HCT116 (cell line): ENCODE results near the gene FBXO17. TPM values are rescaled to one million over a fixed set of nuclear protein-coding genes. Genes with fewer than 3 reads are reported as not detected.

Source experiments
- ATAC-seq: fragments of 200-7000 bp; cut with Tn5 transposase; 2 replicates; pipeline ENCODE4 v1.9.1; 2020; ENCODE audit warnings: mild to moderate bottlenecking, moderate library complexity
- BruUV-seq: library from RNA; stranded (reverse); fragments of 400-500 nt; replicated peaks from 2 replicates; lab custom pipeline; 2021; lab: Mats Ljungman, UMichigan
- CTCF ChIA-PET: fragments of 300-600 bp; sonication (Branson Sonifier 250); formaldehyde crosslinking; loops from one replicate; lab custom pipeline; 2021; ENCODE audit warnings: antibody characterized with exemption; lab: Charles Lee
- POLR2A ChIA-PET: fragments of 300-600, 350-600 bp; sonication (Branson Sonifier 250); formaldehyde crosslinking; loops from one replicate; lab custom pipeline; 2021; ENCODE audit warnings: antibody characterized with exemption; lab: Charles Lee
- RAD21 ChIA-PET, 2 experiments: fragments of 300-600 bp; sonication (Branson Sonifier 250); formaldehyde crosslinking; loops; one replicate each; lab custom pipeline; 2023; ENCODE audit warnings: low total read pairs in 2 of 2; ENCODE audit not compliant: uncharacterized antibody in 2 of 2, unreplicated experiment in 2 of 2, low non-redundant PET in 1 of 2; lab: Charles Lee
- DNase-seq: peaks from one replicate; pipeline ENCODE4 v3.0.0-alpha.2; 2010; ENCODE audit warnings: low read depth, low spot score
- H2AFZ ChIP-seq: fragments of 200-600 bp; shearing (Covaris generic), sonication (generic); 2 replicates; pipeline ENCODE4 v1.6.1; 2017; ENCODE audit warnings: low read depth, mixed run types, mixed read lengths, antibody characterized with exemption, low read length; ENCODE audit not compliant: poor library complexity, severe bottlenecking
- H3K27ac ChIP-seq: 2 replicates; pipeline ENCODE4 v1.5.1; 2012; ENCODE audit warnings: low read depth, low read length
- H3K27me3 ChIP-seq: fragments of 200-600 bp; sonication (generic); 2 replicates; pipeline ENCODE4 v1.6.1; 2016; ENCODE audit warnings: mixed run types, low read length, mixed read lengths; ENCODE audit not compliant: insufficient read depth
- H3K36me3 ChIP-seq, 2 experiments: fragments of 200-500 bp in 1 of 2; fragments of 200-600 bp in 1 of 2; sonication (Bioruptor generic) in 1 of 2; sonication (generic) in 1 of 2; 2 replicates each; pipeline versions ENCODE4 v1.5.1 to v1.6.1; 2014 to 2016; ENCODE audit warnings: low read length in 2 of 2, inconsistent platforms in 1 of 2, mixed read lengths in 1 of 2, mixed run types in 1 of 2; ENCODE audit not compliant: insufficient read depth in 2 of 2, control insufficient read depth in 1 of 2
- H3K4me1 ChIP-seq, 2 experiments: fragments of 200-600 bp in 1 of 2; sonication (generic) in 1 of 2; 2 replicates each; pipeline versions ENCODE4 v1.5.1 to v1.6.1; 2012 to 2017; ENCODE audit warnings: low read length in 2 of 2, inconsistent platforms in 1 of 2, mild to moderate bottlenecking in 1 of 2, mixed read lengths in 1 of 2, mixed run types in 1 of 2, moderate library complexity in 1 of 2; ENCODE audit not compliant: insufficient read depth in 2 of 2, control insufficient read depth in 1 of 2
- H3K4me2 ChIP-seq: fragments of 200-600 bp; sonication (generic); 2 replicates; pipeline ENCODE4 v1.6.1; 2017; ENCODE audit warnings: mixed run types, low read length, mixed read lengths
- H3K4me3 ChIP-seq, 2 experiments: fragments of 200-600 bp in 1 of 2; sonication (generic) in 1 of 2; replicated peaks in 1 of 2; 2 replicates each; pipeline ENCODE4 v1.5.1; 2011 to 2016; ENCODE audit warnings: low read length in 2 of 2, control low read depth in 1 of 2, low read depth in 1 of 2, mild to moderate bottlenecking in 1 of 2, mixed read lengths in 1 of 2, mixed run types in 1 of 2
- H3K79me2 ChIP-seq: fragments of 200-600 bp; sonication (generic); 2 replicates; pipeline ENCODE4 v1.6.1; 2017; ENCODE audit warnings: mild to moderate bottlenecking, mixed run types, low read length, moderate library complexity, mixed read lengths; ENCODE audit not compliant: insufficient read depth
- H3K9ac ChIP-seq: fragments of 200-600 bp; sonication (generic); 2 replicates; pipeline ENCODE4 v1.6.1; 2016; ENCODE audit warnings: low read length, mixed read lengths
- H3K9me2 ChIP-seq: fragments of 200-600 bp; sonication (generic), shearing (Covaris generic); 2 replicates; pipeline ENCODE4 v1.6.1; 2017; ENCODE audit warnings: mixed run types, mild to moderate bottlenecking, moderate library complexity; ENCODE audit not compliant: insufficient read depth
- H3K9me3 ChIP-seq, 2 experiments: fragments of 200-500 bp in 1 of 2; fragments of 200-600 bp in 1 of 2; sonication (Bioruptor generic) in 1 of 2; sonication (generic) in 1 of 2; 2 replicates each; pipeline ENCODE4 v1.6.1; 2014 to 2017; ENCODE audit warnings: low read length in 2 of 2, mixed read lengths in 2 of 2, inconsistent platforms in 1 of 2, low read depth in 1 of 2, mild to moderate bottlenecking in 1 of 2, mixed run types in 1 of 2, moderate library complexity in 1 of 2; ENCODE audit not compliant: control insufficient read depth in 1 of 2, insufficient read depth in 1 of 2
- H4K20me1 ChIP-seq: fragments of 200-600 bp; sonication (generic), shearing (Covaris generic); 2 replicates; pipeline ENCODE4 v1.6.1; 2017; ENCODE audit warnings: mixed run types, mild to moderate bottlenecking, moderate library complexity; ENCODE audit not compliant: insufficient read depth
- ATF3 ChIP-seq: IDR thresholded peaks from 2 replicates; pipeline ENCODE4 v1.6.1; 2012
- CEBPB ChIP-seq: IDR thresholded peaks from 2 replicates; pipeline ENCODE4 v1.6.1; 2012; ENCODE audit warnings: low read depth
- EGR1 ChIP-seq: IDR thresholded peaks from 2 replicates; pipeline ENCODE4 v1.6.1; 2012; ENCODE audit warnings: low read depth
- ELF1 ChIP-seq: IDR thresholded peaks from 2 replicates; pipeline ENCODE4 v1.6.1; 2012; ENCODE audit warnings: low read depth, borderline replicate concordance
- EZH2phosphoT487 ChIP-seq: fragments of 200-600 bp; IDR thresholded peaks from 2 replicates; pipeline ENCODE4 v1.6.1; 2018; ENCODE audit warnings: antibody characterized with exemption, borderline replicate concordance
- FOSL1 ChIP-seq: IDR thresholded peaks from 2 replicates; pipeline ENCODE4 v1.6.1; 2012; ENCODE audit warnings: low read depth
- JUND ChIP-seq: IDR thresholded peaks from 2 replicates; pipeline ENCODE4 v1.6.1; 2012
- POLR2AphosphoS5 ChIP-seq: IDR thresholded peaks from 2 replicates; pipeline ENCODE4 v1.6.1; 2011; ENCODE audit warnings: mild to moderate bottlenecking, low read depth, low read length, moderate library complexity
- RAD21 ChIP-seq: IDR thresholded peaks from 2 replicates; pipeline ENCODE4 v1.6.1; 2012; ENCODE audit warnings: low read depth, mild to moderate bottlenecking
- SIN3A ChIP-seq: IDR thresholded peaks from 2 replicates; pipeline ENCODE4 v1.6.1; 2012; ENCODE audit warnings: low read depth
- TCF7L2 ChIP-seq: IDR thresholded peaks from 2 replicates; pipeline ENCODE4 v1.7.0; 2011; ENCODE audit warnings: borderline replicate concordance, inconsistent platforms; ENCODE audit not compliant: insufficient read depth, insufficient read length; ENCODE audit errors: extremely low read depth
- YY1 ChIP-seq: IDR thresholded peaks from 2 replicates; pipeline ENCODE4 v1.6.1; 2011; ENCODE audit warnings: low read length, low read depth, moderate library complexity, mild to moderate bottlenecking; ENCODE audit not compliant: insufficient replicate concordance; ENCODE audit errors: extremely low read depth
- ZBTB33 ChIP-seq: IDR thresholded peaks from 2 replicates; pipeline ENCODE4 v1.6.1; 2011; ENCODE audit warnings: mild to moderate bottlenecking, low read length, moderate library complexity; ENCODE audit not compliant: insufficient replicate concordance; ENCODE audit errors: extremely low read depth
- ZNF274 ChIP-seq: fragments of 200-500 bp; sonication (Bioruptor generic); IDR thresholded peaks from 2 replicates; pipeline ENCODE4 v1.6.1; 2014; ENCODE audit warnings: mild to moderate bottlenecking, low read depth, low read length, inconsistent platforms
- intact Hi-C: fragments of 100-400 bp; cut with micrococcal nuclease; formaldehyde crosslinking; loops from 2 replicates; pipeline ENCODE4 v1.10.0; 2022
- total RNA-seq: library from RNA; stranded (reverse); gene quantifications from one replicate; pipeline ENCODE4 v1.2.1, GENCODE V29; 2021; ENCODE audit not compliant: unreplicated experiment

Gene FBXO17
- total RNA-seq, 1 experiment from 2014 or later, result 18.5 TPM

DNA sequence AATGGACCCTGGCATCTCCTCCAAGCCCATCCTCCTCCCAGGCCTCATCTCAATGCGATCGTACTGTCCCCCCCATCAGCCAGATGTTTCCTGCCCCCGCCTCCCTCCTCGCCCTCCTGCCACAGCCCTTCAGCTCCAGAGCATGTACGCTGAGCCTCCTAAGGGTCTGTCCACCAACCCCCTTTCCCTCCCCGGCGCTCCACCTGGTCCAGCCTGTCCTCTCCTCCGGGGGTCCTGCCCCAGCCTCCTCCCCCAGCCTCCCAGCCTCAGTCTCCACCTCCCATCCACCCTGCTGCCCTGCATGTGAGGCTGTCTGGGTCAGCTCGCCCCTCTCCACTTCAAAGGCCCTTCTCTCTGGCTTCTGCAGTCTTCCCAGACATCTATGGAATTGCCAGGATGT, 80.6 kb downstream of the FBXO17 start:
- Histone ChIP-seq H3K79me2 (no peaks in the 10 kb centered on the region), H3K27me3 (no peaks in the 10 kb centered on the region), H3K36me3 (no peaks in the 10 kb centered on the region), H3K9me2 (no peaks in the 10 kb centered on the region), H3K9me3 (no peaks in the 10 kb centered on the region), H3K4me3 (no peak overlapping the region), H3K9ac (no peak overlapping the region), H4K20me1 (no peaks in the 10 kb centered on the region), H3K27ac (no peak overlapping the region), H3K4me1 (peaks cover 0 to 9% of the 10 kb centered on the region in 2 experiments; a peak in 1 of 4 replicates), H3K4me2 (no peak overlapping the region), H2AFZ (no peak overlapping the region)
- ChIA-PET POLR2A (no interaction called here), CTCF (no interaction called here), RAD21 (no interaction called here)
- intact Hi-C loops, result no loop called here
- no TSS peak for BruUV-seq
- no peak for ATAC-seq
- no peak for DNase-seq
- TF ChIP-seq TCF7L2, result no peak
- TF ChIP-seq JUND, result no peak
- no peak for TF ChIP-seq ZNF274
- TF ChIP-seq SIN3A, result no peak
- no peak for TF ChIP-seq EGR1
- no peak for TF ChIP-seq POLR2AphosphoS5
- TF ChIP-seq ATF3, result no peak
- no peak for TF ChIP-seq EZH2phosphoT487
- TF ChIP-seq ELF1, result no peak
- TF ChIP-seq FOSL1, result no peak
- no peak for TF ChIP-seq ZBTB33
- no peak for TF ChIP-seq RAD21
- no peak for TF ChIP-seq YY1
- no peak for TF ChIP-seq CEBPB
- TF ChIP-seq, all 23 proteins: peak for 0
